Measurements from ENCODE around the gene SPPL2C.
A peak's percentile ranks its signal among the peaks of the same experiment; 100 is the strongest.

SPPL2C gene, protein sequence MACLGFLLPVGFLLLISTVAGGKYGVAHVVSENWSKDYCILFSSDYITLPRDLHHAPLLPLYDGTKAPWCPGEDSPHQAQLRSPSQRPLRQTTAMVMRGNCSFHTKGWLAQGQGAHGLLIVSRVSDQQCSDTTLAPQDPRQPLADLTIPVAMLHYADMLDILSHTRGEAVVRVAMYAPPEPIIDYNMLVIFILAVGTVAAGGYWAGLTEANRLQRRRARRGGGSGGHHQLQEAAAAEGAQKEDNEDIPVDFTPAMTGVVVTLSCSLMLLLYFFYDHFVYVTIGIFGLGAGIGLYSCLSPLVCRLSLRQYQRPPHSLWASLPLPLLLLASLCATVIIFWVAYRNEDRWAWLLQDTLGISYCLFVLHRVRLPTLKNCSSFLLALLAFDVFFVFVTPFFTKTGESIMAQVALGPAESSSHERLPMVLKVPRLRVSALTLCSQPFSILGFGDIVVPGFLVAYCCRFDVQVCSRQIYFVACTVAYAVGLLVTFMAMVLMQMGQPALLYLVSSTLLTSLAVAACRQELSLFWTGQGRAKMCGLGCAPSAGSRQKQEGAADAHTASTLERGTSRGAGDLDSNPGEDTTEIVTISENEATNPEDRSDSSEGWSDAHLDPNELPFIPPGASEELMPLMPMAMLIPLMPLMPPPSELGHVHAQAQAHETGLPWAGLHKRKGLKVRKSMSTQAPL

DNA sequence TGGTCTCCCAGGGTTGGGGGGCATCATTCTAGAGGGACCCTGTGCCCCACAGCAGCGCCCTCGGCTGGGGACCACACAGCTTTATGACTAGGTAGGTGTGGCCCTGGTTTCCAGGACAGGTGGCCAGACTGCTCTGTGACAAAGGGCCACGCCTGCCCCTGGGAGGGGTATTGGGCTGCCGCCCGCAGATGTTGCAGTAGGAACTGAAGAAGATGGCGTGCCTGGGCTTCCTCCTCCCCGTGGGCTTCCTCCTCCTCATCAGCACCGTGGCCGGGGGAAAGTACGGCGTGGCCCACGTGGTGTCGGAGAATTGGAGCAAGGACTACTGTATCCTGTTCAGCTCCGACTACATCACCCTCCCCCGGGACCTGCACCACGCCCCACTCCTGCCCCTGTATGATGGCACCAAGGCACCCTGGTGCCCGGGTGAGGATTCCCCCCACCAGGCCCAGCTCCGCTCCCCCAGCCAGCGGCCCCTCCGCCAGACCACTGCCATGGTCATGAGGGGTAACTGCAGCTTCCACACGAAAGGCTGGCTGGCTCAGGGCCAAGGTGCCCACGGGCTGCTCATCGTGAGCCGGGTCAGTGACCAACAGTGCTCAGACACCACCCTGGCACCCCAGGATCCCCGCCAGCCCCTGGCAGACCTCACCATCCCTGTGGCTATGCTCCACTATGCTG, at the start of gene SPPL2C:
TSS of gene SPPL2C (plus strand) at position 187 of the 681 bp plus-strand sequence. CDS start at position 213, 26 bp downstream.
- DNase-seq (ENCODE audit: low spot score): no peak

DNA sequence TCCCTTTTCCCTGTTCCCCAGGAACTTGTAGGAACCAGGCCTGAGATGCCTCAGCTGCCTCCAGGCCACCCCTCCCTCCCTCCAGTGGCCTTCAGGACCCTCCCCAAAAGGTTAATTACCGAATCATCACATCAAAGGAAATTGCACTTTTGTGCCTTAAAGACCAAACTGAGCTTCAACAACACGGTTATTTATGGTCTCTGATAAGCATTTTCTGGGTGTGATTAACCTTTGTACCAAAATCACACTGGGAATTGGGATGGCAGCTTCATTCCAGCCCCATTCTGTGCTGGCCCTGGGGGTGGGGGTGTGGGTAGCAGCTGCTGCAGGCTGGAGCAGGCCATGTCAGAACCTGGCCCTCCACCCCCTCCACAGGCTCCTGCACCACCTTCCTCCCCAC, 43.9 kb upstream of the SPPL2C start:
- DNase-seq (ENCODE audit: low spot score): no peak

DNA sequence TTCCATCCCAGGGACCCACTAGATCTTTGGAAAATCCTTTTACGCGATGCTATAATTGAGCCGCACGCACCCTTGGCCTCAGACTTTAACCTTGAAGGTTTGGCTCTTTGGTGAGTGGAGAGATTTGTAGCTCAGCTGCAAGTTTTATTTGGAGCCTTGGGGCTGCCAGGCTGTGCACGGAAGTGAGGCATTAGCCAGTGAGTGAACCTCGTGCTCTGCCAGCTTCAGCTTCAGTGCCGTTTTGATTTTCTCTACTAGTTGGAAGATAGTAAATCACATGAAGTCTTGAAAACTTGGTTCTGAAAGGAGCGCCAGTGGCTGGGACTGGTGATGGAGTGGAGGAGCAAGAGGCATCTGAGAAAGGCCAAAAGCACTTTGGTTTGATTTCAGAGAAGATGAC, 43.3 kb upstream of the SPPL2C start:
- DNase-seq (ENCODE audit: low spot score): peak; percentile 74

DNA sequence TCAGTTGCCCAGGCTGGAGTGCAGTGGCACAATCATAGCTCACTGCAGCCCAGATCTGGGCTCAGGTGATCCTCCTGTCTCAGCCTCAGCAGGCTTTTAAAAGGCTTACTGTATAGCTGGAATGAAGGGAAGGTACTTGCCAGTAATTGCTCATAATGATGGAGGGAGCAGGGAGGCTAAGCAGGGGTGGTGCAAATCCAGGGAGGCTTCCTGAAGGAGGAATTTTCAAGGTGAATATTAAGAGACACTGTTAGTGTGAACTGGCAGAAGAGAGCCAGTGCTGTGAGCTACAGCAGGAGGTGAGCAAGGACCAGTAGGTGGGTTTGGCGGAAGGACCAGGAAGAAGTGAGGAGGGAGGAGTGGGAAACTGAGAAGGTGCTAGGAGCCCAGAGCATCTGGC, 35.8 kb upstream of the SPPL2C start:
- no peak for DNase-seq (ENCODE audit: low spot score)

DNA sequence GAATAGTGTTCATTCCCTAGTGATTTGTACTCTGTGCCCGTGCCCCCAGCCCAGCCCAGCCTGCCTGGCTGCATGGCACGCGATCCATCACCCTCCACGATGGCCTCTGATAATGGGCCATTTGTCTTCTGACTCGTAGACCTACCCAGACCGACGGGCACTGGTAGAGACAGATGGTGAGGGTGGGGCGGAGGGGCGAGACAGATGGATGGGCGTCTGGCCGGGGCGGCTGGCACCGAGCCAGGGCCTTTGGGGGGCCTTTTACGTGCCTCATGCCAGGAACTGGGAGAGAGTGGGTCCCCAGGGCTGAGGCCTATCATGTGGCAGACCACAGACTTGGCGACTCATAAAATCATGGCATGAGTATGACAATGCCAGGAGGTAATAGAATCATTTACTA, 35.2 kb upstream of the SPPL2C start:
- no peak for DNase-seq (ENCODE audit: low spot score)

DNA sequence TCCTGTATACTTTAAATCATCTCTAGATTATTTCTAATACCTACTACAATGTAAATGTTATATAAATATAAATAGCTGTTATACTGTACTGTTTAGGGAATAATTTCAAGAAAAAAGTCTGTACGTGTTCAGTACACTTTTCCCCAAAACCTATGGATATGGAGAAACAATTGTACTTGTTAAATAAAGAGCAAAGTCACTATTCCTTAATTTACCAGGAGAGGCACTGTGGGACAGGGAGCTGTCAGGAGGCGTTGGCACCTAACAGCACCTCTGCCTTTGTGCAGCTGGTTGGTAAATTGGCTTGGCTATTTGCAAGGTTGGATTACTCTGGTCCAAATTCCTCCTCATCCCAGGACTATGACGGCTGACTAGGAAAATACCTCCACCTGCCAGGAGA, 32.6 kb upstream of the SPPL2C start:
- peak; percentile 55 for DNase-seq (ENCODE audit: low spot score)

DNA sequence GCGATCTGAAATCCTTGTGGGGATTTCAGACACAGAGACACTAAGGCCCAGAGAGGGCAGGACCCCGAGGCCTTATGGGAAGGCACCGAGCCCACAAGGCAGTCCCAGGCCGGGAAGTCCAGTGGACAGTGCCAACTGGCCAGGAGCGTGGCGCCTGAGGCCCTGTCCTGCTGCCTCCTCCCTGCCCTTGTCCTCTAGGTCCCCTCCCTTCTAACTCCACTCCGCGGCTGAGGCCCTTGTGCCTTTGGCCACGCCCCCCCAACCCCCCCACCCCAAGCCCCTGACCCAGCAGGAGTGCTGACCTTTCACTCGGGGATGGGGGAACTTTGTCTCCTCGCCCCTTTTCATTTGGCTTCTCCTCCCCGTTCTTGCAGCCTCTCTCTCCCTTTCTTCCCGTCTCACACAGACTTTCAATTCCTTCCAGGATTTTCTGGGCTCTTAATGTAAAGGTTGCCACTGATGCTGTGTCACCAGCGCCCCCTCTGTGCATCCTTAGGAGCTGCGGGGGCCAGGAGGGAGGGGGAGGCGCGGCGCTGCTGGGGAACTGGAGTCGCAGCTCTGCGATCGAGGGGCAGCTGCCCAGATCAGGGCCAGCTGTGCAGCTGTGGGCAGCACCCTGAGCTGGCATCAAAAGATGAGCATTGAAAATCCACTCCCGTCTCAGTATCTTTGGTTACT, 31.5 kb upstream of the SPPL2C start:
- no peak for DNase-seq (ENCODE audit: low spot score)

DNA sequence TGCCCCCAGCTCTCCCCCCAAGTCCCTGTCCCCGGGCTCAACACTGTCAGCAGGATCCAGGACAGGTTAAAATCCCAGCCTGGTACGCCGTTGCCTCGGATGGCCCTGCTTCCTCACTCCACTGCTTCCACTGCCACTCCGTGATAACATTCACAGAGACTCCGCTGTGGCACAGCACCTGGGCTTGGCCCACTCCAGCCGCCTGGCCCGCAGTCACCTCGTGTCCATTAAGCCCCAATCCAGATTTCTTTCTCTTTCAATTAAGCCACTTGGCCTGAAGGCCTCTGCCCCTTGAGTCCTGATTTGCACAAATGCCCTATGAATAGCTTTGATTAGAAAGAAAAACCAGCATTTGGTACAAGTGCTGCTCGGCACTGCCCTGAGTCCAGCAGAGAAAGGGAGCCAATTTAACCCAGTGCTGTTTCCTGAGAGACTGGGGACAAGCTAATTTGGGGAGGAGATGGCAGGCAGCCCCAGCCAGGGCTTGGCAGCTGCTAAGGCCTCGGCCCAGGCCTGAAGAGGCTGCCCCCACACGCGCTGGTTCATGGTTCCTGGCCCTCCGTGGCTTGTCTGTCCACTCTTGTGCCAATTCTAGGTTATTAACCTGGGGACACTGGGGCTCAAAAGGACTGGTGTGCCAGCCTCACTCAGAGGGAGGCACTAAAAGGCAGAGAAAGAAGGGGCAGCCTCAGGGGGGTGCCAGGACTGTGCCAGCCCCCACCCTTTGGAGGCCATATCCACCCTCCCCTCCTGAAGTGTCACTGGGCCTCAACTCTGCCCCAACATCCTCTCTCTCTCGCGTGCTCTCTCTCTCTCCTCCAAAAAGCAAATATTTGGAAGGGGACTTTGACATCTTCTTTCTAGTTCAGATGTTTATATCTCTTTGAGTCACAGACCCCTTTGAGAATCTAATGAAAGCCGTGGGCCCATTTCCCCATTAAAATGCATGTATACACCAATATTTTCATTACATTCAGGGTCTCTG, 29.8 kb upstream of the SPPL2C start:
- peak; percentile 94 for DNase-seq (ENCODE audit: low spot score)

DNA sequence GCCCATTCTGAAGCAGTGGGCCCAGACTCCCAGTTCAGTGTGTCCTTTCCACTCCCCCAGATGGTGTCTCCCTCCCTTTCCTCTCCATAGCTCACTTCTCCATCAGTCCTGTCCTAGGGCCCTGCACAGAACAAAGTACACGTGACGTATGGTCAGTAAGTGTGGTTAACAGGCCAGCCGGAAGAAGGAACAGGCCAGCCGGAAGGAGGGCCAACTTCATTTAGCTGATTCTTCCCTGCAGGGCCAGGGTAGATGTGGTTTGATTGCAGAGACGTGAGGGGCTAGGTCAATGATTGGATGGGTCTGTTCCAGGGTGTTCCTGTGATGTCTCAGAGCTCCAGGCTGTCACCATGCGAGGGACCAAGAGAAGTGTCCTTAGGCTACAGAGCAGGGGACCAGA, 28.9 kb upstream of the SPPL2C start:
- DNase-seq (ENCODE audit: low spot score): no peak

DNA sequence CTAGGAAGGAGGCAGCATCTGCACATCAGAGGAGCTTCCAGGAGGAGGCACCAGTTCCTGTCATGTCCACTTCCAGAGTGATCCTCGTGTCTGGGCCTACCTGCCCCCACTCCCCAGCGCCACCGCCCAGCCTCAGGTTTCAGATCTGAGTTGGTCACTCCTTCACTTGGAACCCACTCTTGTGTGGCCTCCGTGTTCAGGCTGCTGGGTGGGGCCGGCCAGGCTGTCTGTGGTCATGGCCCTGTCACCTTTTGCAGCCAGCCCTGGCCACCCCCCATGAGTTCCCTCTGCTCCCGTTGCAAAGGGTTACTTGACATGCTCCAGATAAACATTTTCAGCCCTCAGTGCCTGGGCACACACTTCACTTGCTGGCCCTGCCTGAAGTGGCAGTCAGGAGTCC, 26.6 kb upstream of the SPPL2C start:
- no peak for DNase-seq (ENCODE audit: low spot score)

DNA sequence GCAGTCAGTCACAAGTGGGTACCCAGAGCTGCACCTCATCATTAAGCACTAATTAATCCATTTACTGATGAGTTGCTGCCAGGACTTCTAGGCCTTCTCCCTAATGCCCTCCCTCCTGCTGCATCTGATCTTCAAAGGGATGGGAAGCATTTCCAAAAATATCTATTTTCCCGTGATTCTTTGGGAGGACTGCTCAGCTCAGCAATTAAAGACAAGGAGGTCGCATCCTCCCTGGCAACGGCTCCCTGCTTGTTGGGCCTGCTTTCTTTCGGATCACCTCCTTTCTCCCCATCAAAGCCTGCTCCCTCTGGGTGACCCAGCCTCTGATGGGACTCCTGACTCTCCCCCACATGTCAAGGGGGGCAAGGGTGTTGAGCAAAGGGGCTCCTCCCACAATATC, 26.0 kb upstream of the SPPL2C start:
- no peak for DNase-seq (ENCODE audit: low spot score)

DNA sequence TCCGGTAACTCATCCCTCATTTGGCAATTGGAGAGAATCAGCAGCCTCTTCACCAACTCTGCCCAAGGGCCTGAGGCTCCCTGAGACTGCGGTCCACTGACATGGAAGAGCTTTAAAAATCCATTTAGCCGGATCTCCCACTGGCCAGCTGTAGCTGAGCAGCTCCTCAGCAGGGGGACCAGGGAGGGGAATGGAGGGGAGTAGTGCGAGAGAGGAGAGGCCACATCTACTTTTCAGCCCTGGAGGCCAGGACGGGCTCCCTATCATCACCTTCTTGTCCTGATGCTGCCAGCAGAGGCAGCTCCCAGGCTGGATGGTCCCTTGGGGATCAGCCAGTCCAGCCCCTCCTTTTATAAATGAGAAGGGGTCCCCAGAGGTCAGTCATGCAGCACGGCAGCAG, 25.0 kb upstream of the SPPL2C start:
- no peak for DNase-seq (ENCODE audit: low spot score)

DNA sequence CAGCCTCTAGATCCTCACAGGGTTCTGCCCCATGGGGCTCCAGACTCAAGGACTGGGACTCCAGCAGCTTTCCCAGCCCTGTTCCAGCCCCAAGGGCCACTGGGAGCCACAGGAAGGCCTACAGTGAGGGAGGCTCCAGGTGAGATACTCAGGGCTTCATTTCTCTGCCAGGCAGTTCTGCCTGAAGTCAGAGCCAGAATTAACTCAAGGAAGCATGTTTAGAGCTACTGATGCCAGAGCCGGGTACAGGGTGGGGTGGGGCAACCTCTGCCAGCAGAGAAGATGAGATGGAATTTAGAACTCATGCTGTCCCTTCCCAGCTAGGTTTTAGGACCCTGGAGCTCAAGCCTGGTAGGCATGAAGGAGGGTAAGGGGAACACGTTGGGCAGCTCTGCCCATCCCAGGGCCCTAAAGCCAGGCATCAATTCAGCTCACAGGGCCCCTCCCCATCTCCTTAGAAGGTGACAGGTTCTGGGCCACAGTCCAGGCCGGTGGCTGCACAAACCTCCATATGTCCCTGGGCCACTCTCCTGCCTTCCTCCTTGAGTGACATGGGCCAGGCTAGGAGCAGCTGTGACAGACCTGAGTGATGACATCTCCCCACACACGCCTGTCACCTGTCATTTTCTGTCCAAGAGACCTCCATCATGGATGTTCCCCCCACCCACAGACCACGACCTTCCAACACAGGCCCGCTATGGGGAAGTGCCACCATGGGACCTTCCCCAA, 24.5 kb upstream of the SPPL2C start:
- DNase-seq (ENCODE audit: low spot score): peak; percentile 87

DNA sequence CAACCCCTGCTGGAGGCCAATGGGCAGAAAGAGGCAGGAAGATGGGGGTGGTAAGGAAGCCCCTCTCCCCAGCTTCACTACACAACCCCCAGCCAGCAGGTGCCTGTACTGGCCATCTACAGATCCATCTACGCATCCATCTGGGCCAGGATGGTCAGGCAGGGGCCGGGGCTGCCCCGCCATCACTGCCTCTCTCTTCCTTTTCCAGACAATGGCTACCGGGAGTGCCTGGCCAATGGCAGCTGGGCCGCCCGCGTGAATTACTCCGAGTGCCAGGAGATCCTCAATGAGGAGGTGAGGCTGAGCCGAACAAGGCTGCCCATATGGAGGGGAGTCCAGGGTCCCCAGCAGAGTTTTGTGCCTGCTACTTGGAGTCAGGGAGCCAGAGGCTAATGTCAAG, 23.5 kb upstream of the SPPL2C start:
- DNase-seq (ENCODE audit: low spot score): no peak

DNA sequence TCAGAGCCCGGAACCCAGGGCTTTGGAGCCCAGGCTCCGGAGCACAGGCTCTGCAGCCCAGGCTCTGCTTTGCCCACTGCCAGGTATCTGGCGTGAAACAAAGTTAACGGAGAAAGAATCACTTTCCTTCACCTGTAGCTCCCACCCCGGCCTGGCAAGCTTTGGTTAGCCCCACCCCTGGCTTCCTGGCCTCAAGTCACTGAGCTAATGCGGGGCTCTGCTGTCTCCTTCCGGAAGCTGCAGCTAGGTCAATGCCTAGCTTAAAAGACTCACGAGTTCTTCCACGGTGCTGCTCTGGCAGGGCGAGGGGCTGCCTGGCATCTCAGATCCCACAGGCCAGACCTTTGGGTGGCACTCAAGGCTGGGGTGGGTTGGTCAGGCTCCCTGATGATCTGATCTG, 21.1 kb upstream of the SPPL2C start:
- DNase-seq (ENCODE audit: low spot score): no peak

DNA sequence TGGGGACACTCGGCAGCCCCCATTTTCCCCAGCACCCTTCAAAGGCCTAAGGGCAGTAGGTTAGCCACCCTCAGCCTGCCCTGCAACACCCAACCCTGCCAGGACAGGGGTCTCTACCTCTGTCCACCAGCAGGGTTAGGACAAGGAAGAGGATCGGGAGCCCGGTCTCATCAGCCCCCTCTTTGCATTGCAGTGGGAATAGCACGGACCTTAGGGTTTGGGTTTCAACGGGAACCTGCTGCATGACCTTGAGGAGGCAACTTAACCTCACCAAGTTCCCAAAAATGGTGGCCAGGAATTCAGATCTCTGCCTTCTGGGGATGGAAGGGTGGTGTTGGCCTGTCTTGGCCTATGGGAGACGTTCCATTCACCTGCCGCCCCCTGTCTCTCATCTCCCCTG, 20.2 kb upstream of the SPPL2C start:
- DNase-seq (ENCODE audit: low spot score): no peak

DNA sequence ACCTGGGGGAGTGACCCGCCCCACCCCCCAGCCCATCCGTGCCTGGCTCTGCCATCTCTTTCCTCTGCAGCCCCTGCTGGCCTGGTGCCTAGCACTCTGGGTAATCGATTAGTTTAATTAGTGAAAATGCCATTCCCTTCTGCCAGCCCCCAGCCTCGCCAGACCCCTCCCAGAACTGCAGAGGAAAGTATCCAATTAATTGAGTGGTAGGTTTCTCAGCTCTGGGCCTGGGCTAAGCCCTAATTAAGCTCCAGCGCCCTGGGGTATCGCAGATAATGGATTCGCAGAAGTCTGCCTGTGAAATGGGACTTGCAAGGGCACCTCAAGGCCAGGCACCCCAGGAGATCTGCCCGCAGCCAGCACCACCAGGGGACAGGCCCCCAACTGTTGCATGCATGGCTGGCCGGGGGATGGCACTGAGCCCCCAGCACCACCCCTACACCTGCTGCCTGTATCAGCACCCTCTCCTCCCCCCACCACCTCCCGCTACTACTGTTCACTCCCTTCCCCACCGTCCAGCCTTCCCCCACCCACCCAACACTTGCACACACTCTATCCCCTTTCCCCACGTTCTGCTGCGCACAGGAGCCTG, 19.7 kb upstream of the SPPL2C start:
- no peak for DNase-seq (ENCODE audit: low spot score)

DNA sequence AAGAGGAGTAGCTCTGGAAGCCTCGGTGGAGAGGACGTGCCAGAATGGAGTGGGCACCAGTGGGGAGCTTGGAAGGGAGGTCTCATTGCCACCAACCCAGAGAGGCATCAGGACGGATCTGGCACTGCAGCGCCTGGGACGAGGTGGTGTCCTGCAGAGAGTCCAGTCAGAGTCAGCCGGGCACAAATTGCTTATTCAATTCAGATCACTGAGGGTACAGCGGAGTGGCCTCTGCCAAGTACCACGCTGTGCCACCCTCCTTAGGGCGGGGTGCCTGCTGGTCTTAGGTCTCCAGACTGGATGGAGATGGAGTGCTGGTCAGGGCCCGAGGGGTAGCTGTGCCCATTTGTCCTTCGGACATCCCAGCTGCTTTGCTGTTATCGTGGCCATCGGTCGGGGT, 18.9 kb upstream of the SPPL2C start:
- peak; percentile 39 for DNase-seq (ENCODE audit: low spot score)

DNA sequence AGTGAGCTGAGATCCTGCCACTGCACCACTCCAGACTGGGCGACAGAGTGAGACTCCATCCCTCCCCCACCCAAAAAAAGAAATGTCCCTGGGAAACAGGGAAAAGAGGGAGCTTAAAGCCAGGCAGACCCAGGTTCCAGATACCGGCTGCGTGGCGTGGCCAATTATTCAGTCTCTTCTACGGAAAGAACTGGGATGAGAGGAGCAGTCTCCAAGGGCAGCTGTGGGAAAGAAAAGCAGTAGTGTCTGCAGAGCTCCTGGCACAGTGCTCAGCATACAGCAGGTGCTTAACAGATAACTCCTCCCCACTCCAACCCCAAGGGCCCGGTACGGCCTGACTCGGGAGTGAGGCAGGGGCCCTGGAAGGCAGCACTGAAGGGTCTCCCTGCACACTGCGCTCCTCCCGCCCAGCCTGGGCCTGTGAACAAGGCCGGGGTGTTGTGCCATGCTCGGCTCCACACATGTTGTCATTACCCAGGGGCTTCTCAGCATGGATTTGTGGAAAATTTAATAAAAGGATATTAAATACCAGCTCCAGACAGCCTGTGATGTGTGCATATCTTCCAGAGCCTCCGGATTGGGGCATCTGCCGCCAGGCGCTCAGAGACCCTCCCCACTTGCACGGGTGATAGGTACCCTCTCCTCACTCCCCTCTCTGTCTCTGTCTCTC, 17.6 kb upstream of the SPPL2C start:
- DNase-seq (ENCODE audit: low spot score): no peak

DNA sequence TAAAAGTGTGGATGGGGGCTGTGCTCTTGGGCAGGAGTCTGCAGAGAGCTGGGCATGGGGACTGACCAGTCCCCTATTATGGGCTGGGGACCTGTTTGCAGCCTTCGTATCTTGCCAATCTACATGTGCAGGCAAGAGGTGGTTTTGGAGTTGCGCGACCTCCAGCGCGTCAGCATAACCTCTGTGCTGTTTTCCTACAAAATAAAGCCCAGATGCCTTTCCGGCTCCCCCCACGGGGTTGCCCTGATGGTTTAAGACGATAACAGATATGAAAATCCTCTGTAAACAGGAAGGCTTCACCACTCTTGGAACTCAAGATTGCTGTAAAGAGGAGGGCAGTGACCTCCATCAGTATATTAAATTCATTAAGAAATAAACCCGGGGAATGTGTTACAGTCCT, 16.5 kb upstream of the SPPL2C start:
- DNase-seq (ENCODE audit: low spot score): no peak

All from cerebellar cortex (tissue), 1 donor.